ENCODE data around the gene C2orf15.
"Not testable (repeated sequence)": the region's sequence is repeated elsewhere in the genome, so short reads cannot be mapped to it uniquely, and the experiment has no call there.

C2orf15 gene, protein sequence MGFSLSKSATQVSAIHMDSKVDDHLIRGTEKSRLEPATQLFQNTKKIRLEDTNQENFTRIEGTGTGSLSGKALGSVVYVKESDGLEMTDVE

DNA sequence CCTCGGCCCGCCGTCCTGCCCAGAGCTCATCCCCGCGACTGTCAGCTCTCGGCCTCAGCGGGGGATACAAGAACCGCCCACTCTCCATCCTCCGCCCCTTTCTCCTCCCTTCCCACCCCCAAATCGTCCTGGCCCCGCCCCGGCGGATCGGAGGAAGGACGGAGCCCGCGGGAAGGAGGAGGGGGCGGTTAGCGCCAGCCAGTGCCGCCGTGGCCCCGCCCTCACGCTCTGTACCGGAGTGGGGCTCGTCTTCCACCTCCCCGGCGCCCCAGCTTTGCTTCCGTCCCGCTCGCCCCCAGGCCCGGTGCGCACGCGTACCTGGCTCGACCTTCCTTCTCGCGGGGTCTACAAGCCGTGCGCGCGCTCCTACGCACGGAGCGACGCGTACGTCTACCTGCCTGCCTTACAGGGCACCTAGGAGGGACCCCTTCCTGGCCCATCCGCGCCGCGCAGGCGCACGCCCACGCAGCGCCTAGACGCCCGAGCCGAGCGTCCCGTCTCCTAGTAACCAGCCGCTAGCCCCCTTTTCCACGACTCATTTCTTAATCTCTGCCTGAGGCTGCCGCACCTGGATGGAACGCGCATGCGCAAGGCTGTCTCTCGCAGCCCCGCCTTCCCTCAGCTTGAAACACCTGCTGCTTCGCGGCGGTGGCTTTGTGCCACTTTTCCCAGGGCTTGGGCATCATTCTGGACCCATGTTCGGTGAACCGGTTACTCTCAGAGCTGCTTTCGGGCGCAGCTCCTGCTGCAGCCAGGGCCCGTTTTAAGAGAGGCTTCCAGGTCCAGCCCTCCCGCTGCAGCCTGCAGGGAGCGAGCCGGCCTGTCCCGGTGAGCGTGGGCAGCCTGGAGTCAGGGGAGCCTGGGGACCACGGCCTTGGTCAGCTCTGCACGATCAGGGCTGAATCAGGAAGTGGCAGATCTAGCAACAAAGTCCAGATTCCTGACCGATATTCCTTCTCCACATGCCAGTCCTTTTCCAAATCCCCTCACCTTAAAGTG is at the start of gene C2orf15:
C2orf15 (plus strand) TSS at position 598 of the 999 bp plus-strand sequence. CDS start 8,852 bp downstream, outside the sequence.
- in situ Hi-C loops (cut with MboI; ENCODE audit: low sequenced_read_pairs) = no loop called here

DNA sequence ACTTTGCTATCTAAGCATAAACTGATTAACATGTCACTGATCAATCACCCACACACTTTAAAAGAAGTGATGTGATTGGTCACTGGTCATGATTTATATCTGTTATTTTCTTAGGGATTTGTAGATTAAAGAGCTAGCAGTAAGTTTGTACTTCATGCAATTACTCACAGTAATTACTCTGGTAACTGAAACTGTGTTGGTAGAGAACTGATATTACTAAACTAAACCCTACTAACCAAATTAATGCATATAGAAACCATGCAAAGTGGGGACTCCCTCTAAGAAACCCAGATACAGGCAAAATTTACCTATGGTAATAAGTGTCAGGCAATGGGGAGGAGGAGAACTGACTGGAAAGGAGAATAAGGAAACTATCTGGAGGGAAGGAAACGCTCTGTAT is 44.8 kb upstream of the C2orf15 start:
- in situ Hi-C loops (cut with MboI; ENCODE audit: low sequenced_read_pairs) = no loop called here

DNA sequence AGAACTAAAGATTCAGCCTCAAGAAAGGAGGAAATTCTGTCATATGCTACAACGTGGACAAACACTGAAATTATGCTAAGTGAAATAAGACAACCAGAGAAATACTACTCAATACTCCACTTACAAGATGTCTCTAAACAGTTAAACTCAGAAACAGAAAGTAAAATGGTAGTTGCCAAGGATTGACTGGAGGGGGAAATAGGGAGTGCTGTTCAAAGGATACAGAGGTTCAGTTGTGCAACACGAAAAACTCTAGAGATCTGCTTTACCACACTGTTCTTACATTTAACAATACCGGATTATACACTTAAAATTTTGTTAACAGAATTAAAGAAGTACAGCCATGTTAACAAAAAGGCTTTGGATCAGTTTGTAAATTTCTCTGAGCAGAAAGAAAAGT is 39.8 kb upstream of the C2orf15 start:
- in situ Hi-C loops (cut with MboI; ENCODE audit: low sequenced_read_pairs) = no loop called here

DNA sequence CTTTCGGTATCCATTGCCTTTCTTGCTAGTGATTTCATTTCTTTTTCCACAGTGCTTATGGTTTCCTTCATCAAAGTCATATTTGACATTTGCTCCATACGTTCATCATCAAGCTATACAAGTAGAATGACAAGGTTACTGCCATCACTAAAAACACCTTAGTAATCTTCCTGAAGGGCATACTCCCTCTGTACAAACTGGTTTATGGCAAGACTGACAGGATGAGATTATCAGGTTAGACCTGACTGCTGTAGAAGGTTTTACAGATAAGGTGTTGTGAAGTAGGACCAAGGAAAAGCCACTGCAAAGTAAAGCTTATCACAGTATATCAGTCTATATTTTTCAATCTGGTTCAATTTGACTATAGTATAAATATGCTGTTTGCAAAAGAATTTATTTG is 37.5 kb upstream of the C2orf15 start:
- in situ Hi-C loops (cut with MboI; ENCODE audit: low sequenced_read_pairs) = no loop called here

DNA sequence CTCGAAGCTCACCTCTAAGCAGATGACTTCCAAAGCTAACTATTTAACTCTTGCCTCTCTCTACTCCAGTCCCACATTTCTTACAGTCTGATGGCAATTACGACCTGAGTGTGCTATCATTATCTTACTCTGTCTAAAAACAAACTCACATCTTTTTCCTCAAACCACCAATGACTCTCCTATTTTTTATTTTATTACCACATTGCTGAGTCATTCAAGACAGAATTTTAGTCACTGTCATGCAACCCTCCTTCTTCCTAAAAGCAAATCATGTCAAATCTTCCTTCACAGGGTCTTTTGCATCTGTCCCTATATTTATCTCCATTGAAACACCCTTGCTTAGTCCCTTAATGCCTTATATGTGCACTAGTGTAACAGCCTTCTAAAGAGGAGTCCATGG is 34.6 kb upstream of the C2orf15 start:
- in situ Hi-C loops (cut with MboI; ENCODE audit: low sequenced_read_pairs) = no loop called here

DNA sequence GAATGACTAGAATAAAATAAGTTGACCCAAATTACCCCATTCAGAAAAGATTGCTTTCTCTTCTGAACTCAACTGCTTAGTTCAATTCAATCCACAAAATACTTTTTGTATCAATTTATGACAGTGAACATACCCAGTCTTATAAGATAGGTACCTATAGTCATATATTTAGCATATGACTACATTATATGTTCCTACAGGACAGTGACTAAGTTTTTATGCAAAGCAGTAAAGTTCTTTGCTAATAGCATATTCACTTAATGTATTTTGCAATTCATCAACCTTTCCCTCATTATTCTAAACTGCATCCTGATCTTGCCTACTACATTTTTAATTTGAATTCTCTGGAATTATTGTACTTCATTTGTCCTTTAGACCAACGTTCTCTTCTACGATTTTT is 30.3 kb upstream of the C2orf15 start:
- in situ Hi-C loops (cut with MboI; ENCODE audit: low sequenced_read_pairs) = no loop called here

DNA sequence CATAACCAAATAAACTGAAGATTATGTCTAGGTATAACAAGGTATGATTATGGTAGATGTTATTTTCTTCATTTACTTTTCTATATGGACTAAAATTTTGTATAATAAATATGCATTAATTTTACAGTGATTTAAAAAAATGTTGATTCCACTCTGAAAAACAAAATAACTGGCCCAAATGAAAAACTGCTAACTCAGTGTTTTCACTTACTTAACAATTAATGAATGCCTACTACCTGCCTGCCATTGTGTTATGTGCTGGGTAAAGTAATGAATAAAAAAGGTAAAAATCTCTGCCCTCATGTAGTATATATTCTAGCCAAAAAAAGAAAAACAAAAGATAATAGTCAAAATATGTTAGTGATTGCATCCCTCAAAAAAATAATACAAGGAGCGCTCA is 29.6 kb upstream of the C2orf15 start:
- in situ Hi-C loops (cut with MboI; ENCODE audit: low sequenced_read_pairs) = no loop called here

DNA sequence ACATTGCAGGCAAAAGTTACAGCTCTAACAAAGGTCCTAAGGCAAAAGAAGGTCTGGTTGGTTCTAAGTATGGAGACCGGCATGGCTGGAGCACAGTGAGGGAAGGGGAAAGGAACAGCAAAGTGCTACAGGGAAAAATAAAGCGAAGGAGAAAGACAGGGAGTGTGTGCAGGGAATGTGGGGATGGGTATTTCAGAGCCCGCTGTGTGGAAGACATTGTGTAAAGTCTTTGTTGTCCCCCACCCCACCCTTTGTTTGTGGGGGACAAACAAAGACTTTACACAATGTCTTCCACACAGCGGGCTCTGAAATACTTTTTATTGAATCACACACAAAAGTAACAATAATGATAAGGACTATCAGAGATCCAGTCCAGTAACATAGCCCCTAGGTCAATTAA is 28.9 kb upstream of the C2orf15 start:
- in situ Hi-C loops (cut with MboI; ENCODE audit: low sequenced_read_pairs) = no loop called here

DNA sequence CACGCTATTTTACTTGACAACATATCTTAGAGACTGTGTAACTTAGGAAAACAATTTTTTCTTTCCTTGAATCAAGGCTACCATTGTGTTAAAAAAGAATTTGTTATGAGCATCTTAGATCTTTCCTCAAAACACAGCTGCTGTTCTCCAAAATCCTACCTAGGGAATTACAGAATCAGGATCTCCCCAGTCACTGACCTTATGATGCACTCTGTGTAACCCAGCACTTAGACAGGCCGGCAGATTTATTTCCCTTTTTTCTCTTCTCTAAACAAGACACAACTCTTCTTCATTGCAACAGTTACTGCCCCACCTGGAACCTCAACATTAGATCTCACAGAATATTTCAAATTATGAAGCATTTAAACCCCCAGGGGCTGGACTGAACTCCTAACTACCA is 13.5 kb upstream of the C2orf15 start:
- in situ Hi-C loops (cut with MboI; ENCODE audit: low sequenced_read_pairs) = no loop called here

DNA sequence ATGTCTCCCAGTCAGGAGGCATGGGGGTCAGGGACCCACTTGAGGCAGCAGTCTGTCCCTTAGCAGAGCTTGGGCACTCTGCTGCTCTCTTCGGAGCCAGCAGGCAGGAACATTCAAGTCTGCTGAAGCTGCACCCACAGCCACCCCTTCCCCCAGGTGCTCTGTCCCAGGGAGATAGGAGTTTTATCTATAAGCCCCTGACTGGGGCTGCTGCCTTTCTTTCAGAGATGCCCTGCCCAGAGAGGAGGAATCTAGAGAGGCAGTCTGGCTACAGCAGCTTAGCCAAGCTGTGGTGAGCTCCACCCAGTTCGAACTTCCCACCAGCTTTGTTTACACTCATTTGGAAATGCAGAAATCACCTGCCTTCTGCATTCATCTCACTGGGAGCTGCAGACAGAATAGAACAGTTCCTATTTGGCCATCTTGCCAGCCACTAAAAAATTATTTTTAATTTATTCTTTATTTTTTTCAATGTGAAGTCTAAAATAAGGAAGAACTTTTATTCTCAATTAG is 6.4 kb upstream of the C2orf15 start:
- in situ Hi-C loops (cut with MboI; ENCODE audit: low sequenced_read_pairs) = not testable (repeated sequence)

DNA sequence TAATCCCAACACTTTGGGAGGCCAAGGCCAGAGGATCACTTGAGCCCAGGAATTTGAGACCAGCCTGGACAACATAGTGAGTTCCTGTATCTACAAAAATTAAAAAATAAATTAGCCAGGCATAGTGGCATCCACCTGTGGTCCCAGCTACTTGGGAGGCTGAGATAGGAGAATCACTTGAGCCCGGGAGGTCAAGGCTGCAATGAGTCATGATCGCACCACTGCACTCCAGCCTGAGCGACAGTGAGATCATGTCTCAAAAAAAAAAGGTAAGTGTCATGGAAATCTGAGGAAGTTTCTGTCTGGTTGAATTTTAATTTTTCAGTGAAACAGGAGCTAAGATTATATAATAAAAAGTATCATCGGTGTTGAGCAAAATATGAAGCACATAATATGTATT is 2.5 kb upstream of the C2orf15 start:
- in situ Hi-C loops (cut with MboI; ENCODE audit: low sequenced_read_pairs) = no loop called here

DNA sequence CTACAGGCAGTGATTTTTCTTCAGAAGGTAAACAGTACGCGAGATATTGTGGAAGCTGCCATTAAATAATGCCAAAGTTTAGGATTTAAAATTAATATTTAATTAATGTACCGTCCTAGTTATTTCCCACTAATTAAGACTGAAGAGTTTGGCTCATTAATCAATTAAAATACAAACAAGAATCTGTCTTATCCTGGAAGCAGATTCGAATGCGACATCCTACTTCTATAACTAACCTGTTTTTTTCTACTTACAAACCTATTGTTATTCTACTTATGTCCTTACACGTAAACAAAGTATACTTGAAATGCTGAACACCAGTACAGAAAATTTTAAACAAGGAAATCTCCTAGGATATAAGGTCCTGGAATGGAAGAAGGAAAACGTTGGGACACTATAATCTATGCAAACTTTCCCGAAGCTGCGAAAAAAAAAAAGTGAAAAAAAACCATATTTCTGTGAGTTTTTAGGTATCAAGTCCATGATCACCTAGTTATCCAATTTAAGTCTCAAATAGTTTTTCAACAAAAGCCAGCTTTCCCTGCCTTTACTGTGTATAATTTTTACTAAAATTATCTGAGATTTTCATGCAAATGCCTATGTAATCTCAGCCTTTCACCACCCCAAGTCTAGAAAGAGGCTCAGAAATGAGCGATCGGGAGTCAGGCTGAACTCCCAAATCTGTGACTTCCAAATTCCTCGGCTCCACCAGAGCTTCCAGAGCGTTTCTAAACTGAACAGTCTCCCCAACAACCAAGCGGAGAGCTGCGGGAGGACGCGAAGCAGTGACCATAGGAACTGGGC is 1.2 kb upstream of the C2orf15 start:
- in situ Hi-C loops (cut with MboI; ENCODE audit: low sequenced_read_pairs) = no loop called here

DNA sequence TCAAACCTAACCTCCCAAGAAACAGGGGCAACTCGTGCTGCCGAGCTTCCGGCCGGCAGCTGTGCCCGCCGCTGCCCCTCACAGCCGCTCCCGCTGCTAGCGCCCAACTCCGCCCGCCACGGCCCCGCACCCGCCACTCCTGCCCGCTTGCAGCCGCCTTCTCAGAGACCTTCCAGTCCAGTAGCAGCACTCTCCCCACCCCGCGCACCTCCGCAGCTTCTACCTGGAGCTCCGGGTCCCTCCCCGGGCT is 722 bp upstream of the C2orf15 start:
- in situ Hi-C loops (cut with MboI; ENCODE audit: low sequenced_read_pairs) = no loop called here

DNA sequence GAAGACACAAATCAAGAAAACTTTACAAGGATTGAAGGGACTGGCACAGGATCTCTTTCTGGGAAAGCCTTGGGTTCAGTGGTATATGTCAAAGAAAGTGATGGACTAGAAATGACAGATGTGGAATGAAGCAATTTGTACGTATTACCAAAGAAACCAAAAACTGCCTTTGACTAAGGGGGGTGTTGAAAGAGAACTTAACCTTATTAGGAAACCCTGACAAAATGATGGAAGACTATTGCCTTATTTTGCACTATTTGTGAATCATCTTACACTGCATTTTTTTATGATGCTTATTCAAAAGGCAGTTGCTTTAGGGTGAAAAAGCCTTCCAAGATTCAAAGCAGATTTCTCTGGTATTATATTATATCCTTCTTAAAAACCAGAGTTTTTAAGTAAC is 9.2 kb downstream of the C2orf15 start:
- in situ Hi-C loops (cut with MboI; ENCODE audit: low sequenced_read_pairs) = no loop called here

DNA sequence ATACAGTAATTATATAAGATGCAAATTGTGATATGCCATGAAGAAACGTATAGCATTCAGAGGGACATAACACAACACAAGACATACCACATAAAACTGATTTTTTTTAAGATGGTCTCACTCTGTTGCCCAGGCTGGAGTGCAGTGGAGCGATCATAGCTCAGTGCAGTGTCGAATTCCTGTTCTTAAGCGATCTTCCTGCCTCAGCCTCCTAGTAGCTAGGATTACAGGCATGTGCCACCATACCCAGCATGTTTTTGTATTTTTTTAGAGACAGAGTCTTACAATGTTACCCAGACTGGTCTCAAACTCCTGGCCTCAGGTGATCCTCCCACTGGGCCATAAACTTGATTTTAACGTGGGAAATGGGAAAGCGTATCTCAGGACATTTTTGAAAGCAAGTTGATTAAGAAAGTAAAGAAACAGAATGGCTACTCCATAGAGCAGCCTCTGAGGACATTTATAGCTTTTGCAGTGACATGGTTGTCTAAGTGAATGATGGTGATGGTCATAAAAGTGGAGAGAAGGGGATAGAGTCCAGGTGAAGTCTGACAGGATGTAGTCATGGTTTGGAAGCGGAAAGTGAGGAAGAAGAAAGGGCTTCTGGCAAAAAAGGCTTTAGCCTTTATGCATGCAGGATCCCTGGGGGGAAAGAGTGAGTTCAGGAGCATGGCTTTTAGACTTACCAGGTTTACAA is 10.8 kb downstream of the C2orf15 start:
- in situ Hi-C loops (cut with MboI; ENCODE audit: low sequenced_read_pairs) = no loop called here

DNA sequence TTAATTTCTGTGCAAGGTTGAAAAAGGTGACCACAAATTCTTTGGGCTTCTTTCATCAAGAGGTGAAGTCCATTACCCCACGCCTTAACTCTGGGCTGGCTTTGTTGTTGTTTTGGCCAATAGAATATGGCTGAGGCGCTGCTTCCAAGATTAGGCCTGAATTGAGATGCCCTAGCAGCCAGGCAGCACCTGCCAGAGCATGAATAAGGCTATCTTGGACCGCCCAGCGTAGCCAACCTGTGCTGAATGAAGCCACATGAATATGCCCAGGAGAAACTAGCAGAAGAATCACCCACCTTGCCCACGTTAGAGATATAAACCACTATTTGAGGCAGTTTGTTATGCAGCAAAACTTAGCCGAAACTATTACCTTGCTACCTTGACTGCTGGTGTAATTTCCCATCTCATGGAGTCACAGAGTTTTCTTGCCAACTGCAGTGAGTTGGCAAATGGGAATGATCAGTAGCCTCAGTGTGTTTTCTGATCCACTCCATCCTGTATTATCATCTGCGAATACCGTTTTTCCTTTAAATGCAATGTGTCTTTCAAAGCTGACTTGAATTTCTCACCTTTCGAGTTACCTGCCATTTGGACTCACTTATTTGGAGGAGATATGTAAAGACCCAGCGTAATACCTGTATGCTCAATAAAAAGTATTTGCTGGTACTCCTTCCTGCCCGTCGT is 12.6 kb downstream of the C2orf15 start:
- in situ Hi-C loops (cut with MboI; ENCODE audit: low sequenced_read_pairs) = no loop called here

DNA sequence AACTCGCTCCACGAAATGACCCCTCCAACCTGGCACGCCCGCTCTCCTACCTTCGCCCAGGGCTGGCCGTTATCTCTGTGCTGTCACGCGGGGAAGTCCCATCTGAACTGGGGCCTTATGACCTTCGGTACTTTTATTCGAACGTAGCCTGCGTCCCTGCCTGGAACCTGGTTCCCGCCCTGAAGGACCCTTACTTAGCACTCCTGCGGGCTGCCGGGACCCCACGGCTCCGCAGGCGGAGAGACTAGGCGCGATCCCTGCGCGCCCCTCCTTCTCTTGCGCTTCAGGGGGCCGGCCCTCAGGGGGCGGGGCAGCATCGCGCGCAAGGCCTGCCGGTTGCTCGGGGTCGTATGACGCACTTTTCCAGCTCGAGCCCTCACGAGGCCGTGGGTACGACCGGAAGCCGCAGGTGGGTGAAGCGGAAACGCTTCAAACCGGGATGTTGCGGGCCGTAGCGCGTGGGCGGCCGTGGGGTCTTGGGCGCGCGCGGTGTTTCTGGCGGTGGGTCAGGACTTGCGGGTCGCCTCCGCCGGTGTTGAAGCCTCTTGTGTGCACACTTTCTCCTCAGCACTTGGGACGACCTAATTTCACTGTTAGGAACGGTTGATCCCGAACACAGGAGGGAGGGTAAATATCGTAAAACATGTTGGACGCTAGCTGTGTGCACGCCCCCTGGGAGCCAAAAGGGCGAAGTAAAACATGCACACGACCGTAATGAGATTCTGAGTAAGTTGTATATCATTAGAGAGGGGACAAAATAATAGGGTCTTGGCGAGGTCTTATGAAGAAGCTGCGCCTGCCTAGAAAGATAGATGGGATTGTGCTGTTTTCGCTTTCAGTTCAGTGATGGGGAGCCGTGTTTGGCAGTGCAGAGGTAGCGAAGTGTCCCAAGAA is 13.4 kb downstream of the C2orf15 start, which contains the start of the genes LIPT1 and TSGA10:
LIPT1 (plus strand) TSS at position 325 of the 894 bp plus-strand sequence. CDS start 6,991 bp downstream, outside the sequence.
TSGA10 (minus strand) TSS at position 300 of the 894 bp plus-strand sequence. CDS start 45,503 bp downstream, outside the sequence.
- in situ Hi-C loops (cut with MboI; ENCODE audit: low sequenced_read_pairs) = no loop called here

DNA sequence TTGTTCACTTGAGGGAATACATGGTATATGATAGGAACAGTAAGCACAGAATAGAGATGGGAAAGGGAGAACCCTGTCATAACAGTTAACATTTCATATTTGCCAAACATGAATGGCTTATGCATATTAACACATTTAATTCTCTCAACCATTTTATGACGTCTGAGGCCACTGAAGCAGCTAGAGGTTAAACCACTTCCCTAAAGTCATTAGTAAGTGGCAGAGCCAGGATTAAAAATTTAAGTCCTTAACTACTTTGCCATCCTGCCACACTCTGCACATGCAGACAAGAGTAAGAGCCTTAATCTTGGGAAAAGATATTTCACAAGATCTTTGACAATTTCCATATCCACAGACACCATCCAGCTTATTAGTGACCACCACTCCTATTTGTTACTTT is 15.4 kb downstream of the C2orf15 start:
- in situ Hi-C loops (cut with MboI; ENCODE audit: low sequenced_read_pairs) = no loop called here

DNA sequence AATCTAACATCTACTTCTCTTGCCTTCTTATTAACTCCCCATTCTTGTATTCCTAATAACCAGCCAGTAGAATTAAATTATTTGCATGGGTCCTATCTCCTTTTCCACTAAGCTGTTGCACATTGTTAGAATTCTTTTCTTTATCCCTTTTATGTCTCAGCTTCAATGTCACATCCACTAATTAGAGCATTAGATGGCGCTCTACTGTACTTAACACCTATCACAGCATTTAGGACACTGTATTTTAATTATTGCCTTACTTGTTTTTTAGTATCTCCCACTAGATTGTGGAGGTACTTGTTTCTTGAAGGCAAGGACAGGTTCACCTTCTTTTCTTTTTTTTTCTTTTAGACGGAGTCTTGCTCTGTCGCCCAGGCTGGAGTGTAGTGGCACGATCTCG is 17.1 kb downstream of the C2orf15 start:
- in situ Hi-C loops (cut with MboI; ENCODE audit: low sequenced_read_pairs) = no loop called here

Data from hTERT RPE-1 (cell line).